Activated CD4-positive, alpha-beta T cell treated with anti-CD3 and anti-CD28 coated beads, Interleukin-2, Interleukin-6, amounts not matched to agents 100 ng/mL and 50 ng/mL, durations not matched to agents 16 hours and 8 hours (primary cell): ENCODE measurements around the gene HMGCS1.
"Not testable (repeated sequence)": the region's sequence is repeated elsewhere in the genome, so short reads cannot be mapped to it uniquely, and the experiment has no call there.

ENCODE experiments used
- DNase-seq: peaks from one replicate; pipeline ENCODE4 v3.0.0-alpha.2; 2020

HMGCS1 gene

GRCh38 chr5:43273552-43273951, 39.7 kb downstream of the HMGCS1 start:
- DNase-seq: no peak

GRCh38 chr5:43270645-43271044, 42.6 kb downstream of the HMGCS1 start:
- DNase-seq: no peak

- peak; percentile 6 for DNase-seq
These were observed 44.9 kb downstream of the HMGCS1 start for GRCh38 chr5:43268188-43268820.

GRCh38 chr5:43262269-43262668, 50.9 kb downstream of the HMGCS1 start:
- DNase-seq: not testable (repeated sequence)

GRCh38 chr5:43258116-43258515, 55.1 kb downstream of the HMGCS1 start:
- DNase-seq: no peak

- DNase-seq: no peak
These were observed 56.8 kb downstream of the HMGCS1 start for GRCh38 chr5:43256261-43256966.

- DNase-seq: no peak
These were observed 57.5 kb downstream of the HMGCS1 start for GRCh38 chr5:43255704-43256103.

- DNase-seq: no peak
These were observed 61.5 kb downstream of the HMGCS1 start for GRCh38 chr5:43251754-43252153.

- DNase-seq: peak; percentile 14
These were observed 67.4 kb downstream of the HMGCS1 start for GRCh38 chr5:43245724-43246385.

GRCh38 chr5:43244823-43245565, 68.2 kb downstream of the HMGCS1 start:
- peak; percentile 46 for DNase-seq

- DNase-seq: no peak
These were observed 69.9 kb downstream of the HMGCS1 start for GRCh38 chr5:43243270-43243669.

- DNase-seq: no peak
These were observed 71.0 kb downstream of the HMGCS1 start for GRCh38 chr5:43242196-43242595.
